Cerebellar cortex (tissue), 1 donor: ENCODE data around the gene ESPL1.
A peak's percentile ranks its signal among the peaks of the same experiment; 100 is the strongest.

Experiments
- DNase-seq: peaks from one replicate; pipeline ENCODE4 v3.0.0-alpha.2; 2015; ENCODE audit warnings: low spot score

Gene ESPL1

DNA sequence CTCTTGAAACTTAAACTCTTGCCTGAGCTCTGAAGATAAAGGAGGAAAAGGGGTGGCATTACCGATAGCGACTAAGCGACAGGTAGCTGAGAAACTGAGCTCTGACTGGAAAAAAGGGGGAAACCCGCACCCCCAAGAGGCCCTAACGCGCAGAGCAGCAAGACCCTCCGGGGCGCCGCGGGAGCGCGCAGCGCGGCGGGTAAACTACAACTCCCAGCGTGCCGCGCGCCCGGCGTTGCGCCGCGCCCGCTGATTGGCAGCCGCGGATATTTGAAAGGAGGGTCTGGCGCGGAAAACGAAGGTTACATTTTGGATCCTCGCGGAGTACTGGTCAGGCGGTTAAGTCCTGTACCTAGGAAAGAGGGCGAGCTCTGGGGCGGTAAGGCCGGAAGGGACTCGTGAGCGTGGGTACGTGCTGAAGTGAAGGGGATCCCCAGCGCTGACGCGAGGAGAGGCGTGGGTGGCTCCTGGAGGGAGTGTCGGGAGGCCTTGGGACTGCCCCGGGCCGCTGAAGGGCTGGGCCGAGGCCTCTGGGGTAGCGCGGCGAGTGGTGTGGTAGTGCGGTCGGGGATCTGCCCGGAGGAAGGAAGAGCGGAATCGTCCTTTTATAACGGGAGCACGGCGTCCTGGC lies at the start of gene ESPL1:
ESPL1 (plus strand) TSS at position 301 of the 631 bp plus-strand sequence. CDS start 468 bp downstream, outside the sequence.
- DNase-seq, result peak; percentile 71

DNA sequence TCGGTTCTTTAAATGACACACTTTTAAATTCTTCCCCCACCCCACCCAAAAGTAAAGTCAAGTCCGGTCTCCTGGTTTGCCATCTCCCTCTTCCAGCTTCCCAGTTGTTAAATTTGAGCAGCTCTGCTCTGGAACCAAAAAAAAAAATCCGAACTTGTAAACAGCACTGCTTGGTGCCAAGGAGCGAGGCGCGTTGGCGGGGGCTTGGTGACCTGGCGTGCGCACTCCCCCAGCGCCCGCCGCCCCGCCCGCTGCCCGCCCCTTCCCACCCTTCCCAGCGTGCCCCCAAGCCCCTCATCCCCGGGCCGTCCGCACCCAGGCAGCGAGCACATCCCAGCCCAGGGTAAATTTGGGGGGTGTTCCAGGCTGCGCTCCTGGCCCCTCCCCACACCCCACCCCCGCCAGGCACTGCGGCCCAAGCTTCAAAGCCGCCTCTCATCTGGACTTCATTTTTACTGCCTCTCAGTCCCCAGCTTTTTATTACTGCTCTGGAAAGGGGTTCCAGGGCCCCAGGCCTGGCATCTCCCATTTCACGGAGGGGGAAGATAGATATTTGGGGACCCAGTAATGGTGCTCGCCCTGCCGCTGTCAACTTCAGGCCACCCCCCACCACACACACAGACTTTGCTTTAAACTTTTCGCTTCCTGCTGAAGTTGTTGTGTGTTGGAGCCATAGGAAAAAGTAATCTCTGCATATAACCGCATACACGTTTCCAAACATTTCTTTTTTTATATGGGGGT lies 49.4 kb upstream of the ESPL1 start:
- DNase-seq, result no peak

DNA sequence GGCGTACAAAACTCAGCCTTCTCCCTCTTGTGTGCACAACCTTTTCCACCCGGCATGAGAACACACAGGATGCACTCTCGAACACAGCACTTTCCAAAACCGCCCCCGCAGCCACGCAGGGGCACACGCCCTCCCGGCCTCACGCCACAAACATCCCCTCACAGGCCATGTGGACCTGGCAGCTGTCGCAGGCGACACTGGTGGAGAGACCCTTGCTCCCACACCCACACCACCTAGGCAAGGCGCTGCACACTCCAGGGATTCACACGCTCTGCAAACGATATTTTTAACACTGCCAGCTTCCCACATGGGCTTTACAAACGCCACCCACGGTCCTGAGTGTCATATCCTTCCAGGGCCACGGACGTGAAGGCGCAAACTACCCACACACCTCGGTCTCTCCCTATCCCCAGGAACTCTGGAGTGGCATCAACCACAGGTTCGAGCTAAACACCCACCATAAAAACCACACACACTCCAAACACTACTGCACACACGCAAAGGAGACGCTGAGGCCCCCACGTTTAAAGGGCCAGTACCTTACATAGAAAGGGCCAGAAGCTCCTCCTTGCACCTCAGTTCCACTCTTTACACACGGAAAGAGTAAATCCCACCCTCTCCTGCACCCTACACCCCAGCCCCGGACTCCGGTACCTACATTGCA lies 48.7 kb upstream of the ESPL1 start:
- DNase-seq, result peak; percentile 59

DNA sequence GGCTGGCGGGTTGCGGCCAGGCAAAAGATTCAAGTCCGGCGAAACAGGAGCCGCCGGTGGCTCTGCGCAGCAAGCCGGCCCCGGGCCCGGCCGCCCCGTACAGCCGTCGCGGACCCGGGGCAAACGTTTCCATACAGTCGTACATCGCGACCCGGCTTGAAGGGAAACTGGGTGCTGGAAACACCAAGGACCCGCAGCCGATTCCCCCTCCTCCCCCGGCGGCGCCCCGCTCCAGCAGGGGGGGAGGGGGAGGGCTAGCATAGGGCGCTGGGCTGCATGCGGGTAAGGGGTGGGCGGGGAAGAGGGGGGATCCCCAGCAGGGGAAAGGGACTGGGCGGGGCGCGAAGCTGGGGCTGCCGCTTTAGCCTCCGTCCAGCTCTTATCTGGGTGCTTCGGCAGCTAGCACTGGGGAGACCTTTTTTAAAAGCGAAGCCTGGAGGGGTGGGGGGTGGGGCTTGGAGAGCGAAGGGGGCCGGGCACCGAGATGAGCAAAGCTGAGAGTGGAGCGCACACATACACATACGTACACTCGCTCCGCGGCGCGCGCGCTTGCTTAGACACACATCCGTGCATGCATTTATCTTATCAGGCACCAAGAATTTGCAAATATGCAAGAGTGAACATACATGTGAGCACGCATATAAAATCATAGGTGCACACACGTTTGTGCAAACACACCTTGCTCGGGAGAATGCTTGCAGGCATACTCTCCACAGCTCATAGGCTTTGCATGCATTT lies 48.0 kb upstream of the ESPL1 start:
- peak; percentile 88 for DNase-seq

DNA sequence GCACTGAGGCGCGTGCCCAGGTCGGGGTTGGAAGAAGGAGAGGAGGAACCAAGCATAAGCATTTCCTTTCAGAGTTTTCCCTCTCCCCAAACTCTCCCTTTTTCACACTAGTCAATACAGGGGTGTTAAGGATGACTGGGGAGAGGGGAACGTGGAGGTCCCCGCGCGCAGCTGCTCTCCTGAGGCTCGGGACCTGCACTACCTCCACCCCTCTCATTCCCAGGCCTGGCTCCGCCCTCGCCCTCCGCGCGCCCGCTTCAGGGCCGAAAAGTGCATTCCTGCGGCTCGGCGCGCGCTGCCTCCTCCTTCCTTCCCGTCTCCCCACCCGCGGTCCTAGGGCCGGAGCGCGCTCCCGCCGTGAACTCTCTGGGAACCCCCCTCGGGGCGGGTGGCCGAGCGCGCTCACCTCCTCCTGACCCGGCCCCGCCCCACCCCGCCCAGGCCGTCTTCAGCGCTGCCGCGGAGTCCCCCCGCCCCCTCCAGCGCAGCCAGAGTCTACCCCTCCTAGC lies 47.4 kb upstream of the ESPL1 start:
- DNase-seq, result peak; percentile 88

DNA sequence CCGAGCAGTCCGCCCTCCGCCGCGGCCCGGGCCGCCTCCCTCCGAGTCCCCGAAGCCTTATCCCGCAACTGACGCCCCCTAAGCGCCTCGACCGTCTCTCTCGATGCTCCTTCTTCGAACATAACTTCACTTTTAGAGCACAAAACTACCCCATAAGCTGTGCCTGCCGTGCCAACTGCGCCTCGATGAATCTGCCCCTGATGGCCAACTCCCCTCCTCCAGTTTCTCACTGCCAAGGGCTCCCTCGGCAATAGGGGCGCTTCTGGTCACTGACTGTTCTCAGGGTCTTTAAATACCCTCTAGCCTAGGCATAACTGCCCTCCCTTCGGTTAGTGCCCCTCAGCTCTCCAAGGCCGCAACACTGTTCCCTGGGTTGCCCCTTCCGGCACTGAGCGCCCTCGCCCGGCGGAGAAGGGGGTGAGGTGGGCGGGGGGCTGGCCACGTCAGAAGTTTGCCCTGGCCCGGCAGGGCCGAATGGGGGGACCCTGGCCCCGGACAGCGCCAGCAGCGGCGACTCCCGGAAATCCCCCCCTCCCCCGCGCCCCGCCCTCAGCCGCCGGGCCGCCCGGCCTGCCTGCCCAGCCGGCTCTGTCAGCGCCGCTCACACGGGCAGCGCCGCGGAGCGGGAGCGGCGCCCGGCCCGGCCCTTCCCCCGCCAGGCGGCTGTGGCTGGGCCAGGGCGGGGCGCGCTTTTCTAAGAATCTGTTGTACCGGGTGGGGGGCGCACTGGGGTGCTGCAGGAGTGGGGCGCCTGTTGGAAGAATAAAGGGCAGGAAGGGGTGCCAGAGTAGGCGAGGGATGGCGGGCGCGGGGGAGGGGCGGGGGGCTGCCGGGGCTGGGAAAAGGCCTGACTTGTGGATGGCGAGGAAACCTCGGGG lies 46.7 kb upstream of the ESPL1 start:
- no peak for DNase-seq

DNA sequence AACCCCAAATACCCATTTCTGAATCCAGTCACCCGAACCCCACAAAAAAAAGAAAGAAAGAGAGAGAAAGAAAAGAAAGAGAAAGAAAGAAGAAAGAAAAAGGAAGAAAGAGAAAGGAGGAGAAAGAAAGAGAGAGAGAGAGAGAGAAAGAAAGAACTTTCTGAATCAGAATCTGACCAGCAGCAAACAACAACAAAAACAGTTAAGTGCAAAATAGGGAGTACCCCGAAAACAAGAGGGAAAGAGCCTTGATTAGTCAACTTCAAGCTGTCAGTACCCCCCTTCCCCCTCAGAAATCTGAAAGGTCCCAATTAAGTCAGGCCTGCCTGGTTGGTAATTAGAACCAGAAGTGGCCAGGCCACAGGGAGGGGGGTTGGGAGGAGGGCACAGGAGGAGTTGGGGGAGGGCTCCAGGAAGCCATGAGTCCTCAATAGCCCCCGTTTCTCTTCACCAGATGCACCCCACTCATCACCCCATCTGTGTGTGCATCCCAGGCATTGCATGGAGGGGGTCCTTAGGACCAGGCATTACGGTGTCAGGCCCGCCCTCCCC lies 45.9 kb upstream of the ESPL1 start:
- DNase-seq, result no peak

DNA sequence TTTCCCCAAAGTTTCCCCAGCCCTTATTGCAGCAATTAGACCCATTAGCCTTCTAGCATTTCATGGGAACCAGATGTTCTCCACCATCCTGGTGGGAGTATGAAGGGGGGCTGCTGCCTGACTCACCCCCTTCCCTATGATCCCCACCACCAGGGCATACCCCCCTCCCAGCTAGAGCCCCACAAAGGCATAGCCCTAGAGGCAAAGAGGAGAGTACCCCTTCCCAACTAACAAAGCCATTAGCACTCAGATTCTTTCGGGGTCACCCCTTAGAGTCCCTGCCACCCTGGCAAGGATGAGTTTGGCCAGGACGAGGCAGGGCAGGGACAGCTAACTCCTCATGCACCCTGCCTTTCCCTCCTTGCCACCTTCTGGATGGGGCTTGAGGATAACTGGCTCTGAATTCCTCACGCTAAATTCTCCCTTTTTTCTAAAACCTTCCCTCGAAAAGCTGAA lies 45.3 kb upstream of the ESPL1 start:
- DNase-seq, result no peak

DNA sequence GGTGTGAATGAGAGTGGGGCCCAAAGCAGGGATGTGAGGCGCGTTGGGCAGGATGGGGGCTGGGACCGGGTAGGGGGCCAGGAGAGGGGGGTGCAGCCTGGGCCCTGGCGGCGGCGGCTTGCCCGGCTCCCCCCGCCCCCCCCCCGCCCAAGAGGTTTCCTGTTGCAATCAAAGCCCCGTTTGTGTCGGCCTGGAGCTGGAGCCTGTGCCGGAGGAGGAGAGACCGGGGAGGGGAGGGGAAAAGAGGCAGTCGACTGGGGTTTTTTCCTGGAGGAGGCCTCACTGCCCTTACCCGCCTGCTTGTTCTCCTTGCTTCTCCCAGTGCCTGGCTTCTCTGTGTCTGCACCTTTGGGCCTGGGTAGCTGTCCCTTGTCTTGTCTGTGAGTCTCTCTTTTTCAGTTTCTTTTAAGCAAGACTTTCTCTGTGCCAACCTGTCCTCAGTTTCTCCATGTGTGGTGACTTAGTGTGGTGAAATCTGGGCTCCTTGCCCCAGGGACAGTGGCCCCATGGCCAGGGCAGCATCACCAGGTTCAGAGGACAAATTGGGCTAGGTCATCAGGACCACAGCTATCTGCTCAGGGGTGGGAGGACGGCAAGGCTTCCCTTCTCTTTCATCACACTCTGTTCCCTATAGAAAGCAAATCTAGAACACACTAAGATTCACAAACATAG lies 44.6 kb upstream of the ESPL1 start:
- DNase-seq, result no peak

DNA sequence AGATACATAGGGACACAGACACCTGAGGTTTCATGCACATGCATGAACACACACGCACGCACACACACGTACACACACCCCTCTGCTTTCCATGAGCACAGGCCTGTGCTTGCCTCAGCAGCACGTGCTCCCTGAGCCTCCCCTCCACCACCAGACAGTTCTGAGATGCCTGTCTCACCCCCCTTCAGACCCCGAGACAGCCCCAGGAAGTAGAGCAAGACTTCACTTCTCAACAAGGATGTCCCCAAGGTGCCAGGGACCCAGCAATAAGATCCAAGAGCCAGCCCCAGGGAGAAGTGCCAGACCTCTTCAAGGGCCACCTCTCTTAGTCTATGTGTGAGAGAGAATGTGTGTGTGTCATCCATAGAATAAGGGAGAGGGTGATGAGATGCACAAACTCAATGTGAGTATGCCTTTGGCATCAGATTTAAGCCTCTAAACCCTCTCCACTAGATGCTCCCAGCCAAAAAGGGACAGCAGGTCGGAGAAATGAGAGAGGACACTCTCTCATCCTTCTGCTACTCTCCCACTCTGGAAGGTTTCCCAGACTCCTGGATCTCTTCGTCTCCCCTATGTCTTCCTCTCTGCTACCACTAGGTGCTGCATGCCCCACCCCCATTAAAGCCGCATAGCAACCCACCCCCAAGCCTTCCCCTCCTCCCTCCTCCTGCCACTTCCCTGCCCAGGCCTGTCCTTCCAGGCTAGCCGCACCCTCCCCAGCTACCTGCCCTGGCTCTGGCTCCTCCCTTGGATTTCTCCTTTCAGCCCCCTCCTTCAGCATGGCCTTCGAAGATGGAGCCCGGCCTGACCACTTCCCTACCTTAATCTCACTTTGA lies 43.8 kb upstream of the ESPL1 start:
- peak; percentile 82 for DNase-seq

DNA sequence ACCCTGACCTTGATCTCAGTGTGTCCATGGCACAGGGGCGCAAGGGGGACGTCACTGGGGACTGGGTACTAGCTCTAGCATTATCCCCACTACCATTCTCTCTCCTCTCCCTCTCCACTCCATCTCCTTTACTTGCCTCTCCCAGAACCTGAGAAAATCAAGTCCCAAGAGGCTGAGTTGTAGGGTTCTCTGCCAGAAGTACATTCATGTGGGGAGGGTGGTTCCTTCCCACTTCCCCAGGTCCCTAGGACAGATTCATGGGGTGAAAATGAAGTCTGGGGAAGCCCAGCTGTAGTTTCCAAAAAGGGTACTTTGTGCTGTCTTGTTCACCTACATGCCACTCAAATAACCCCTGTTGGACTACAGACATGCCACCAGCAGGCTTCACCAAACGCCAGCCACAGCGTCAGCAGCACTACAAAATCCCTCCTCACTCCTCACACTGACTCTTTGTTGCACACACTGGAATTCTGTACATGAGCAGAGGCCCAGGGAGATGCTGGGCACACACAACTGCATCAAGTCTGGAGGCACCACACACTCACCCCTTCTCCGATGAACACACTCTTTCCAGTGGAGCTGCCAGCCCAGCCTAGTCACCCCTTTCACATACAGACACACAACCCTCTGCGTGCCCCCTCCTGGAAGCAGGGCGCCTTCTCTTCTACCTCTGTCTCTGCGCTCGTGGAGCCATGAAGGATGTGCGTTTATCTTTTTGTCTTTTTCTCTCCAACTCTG lies 43.0 kb upstream of the ESPL1 start:
- DNase-seq, result peak; percentile 60

DNA sequence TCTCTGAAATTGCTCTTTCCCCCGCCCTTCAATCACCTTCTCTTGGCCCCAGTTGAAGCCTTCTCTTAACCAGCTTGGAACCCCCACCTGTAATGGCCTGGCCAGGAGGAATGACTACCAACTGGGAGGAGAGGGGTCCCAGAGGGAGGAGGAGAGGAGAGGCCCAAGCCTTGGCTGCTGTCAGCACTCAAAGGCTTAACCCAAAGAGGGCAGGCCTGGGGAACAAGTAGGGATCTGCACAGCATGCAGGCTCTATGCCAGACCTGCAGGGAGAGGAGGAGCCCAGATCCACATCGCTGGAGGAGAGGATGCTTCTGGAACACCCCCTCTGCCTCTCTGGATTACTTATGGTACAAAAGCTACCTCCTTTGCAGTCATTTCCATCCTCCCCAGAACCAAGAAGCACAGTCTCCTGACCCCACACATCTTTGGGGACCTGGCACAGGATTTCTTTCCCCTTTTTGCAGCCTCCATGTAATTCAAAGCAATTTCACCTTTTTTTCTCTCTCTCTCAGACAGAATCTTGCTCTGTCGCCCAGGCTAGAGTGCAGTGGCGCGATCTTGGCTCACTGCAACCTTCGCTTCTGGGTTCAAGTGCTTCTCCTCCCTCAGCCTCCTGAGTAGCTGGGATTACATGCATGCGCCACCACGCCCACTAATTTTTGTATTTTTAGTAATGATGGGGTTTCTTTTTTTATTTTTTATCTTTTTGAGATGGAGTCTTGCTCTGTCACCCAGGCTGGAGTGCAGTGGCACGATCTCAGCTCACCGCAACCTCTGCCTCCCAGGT lies 42.3 kb upstream of the ESPL1 start:
- DNase-seq, result peak; percentile 72

DNA sequence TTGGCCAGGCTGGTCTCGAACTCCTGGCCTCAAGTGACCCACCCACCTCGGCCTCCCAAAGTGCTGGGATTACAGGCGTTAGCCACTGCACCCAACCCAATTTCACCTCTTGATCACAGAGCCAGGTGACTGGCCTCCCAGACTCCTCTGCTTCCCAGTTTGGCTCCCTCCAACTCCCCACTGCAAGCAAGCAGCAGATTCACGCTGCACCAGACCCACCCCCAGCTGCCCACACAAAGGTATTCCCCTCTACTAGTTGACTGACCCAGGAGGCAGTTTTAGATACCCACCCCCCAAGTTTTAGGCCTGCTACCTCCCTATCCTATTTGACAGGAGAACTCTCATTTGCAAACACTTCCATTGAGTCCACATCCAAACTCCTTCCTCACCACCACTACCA lies 41.3 kb upstream of the ESPL1 start:
- DNase-seq, result no peak

DNA sequence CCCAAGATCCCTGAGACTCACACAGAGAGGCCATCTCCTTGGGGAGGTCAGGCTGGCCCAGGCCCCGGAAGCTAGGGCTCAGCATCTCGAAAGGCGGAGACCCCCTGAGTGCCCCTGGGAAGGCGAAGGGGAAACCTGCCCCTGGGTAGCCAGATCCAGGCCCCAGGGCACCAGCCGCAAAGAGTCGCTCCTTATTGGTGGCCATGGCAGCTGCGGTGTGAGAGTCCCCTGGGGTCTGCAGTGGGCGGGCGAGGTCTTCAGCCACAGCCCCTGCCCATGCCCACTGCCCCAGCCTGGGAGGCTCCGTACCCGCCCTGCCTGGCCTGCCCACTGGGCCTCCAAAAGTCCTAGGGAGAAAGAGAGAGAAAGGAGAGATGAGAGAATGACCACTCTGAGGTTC lies 40.8 kb upstream of the ESPL1 start:
- no peak for DNase-seq

DNA sequence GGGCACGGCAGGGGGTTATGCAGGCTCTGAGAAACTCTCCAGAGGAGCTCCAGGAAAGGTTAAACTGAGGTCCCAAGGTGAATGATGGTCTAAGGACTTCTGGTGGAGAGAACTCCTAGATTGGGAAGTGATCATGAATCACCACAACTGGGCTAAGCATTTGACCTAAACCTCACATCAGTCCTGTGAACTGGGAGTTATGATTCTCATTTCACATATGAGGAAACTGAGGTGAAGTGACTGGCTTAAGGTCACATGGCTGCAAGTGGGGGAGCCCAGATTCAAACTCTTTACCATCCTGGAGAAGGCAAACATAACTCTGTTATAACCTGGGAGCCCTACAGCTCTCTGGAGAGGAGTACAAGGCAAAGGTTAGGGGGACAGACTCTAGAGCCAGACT lies 40.3 kb upstream of the ESPL1 start:
- no peak for DNase-seq

DNA sequence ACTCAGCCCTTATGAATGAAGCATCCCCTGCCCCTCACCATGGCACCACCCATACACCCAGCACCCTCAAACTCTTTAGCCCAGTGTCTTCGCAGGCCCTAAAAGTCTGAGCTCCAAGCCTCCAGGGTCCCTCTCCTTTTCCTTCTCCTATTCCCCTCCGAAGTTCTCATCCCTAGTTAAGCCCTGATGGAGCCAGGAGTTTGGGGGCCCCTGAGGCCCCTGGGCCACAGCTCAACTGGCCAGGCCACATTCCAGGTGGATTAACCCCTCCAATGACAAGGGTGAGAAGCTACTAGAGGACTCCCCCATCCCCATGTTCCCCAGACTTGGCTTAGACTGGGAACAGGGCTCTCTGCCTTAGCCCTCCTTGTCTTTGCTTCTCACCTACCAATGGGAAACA lies 38.6 kb upstream of the ESPL1 start:
- no peak for DNase-seq

DNA sequence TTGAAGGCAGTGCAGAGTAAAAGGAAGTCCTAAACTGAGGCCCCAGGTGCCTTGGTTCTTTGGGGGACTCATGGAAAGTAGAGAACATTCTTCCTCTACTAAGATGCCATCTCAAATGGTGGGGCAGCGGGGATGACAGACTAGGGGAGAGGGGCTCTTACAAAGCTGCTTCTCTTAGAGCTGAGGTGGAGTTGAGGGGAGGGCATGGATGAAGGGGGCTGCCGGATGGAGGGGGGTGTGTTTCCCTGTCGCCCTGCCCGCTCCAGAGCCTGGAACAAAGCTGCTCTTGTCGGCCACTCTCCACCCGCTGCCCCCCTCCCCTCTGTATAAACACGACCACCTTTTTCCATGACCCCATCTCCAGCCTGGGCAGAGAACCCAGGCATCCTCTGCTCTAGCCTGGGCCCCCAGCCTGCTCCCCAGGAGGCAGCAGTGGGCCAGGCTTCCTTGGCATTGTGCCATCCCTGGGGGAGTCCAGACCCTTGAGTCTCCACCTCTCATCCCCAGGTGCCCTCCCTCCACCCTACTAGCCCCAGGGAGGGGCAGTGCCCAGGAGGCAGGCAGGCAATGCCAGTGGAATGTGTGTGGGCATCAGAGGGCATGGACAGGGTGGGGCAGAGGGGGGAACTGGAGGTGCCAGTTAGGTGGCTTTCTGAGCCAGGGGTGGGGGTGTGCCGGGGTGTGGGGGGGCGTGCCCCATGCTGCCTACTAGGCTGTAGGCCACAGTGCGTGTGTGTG lies 37.8 kb upstream of the ESPL1 start:
- DNase-seq, result no peak

DNA sequence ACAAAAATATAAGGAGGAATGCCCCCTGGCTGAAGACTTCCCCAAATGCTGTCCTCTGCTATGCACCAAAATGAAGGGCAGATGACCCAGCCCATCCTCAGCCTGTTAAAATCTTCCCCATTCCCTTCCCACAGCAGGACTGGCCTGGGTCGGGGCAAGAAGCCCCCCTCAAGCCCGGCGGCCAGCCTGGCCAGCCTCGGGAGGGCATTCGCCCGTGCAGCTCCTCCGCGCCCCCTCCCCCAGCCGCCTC lies 36.5 kb upstream of the ESPL1 start:
- DNase-seq, result no peak
